ENCODE measurements around the gene CD44.

The CD44 gene

GRCh38 chr11:35270342-35270741 is 131.4 kb downstream of the CD44 start:
- DNase-seq, result no peak

- DNase-seq, result no peak
Observed at GRCh38 chr11:35271031-35271430, 132.1 kb downstream of the CD44 start.

- no peak for DNase-seq
Observed at GRCh38 chr11:35272391-35272902, 133.5 kb downstream of the CD44 start.

DNA sequence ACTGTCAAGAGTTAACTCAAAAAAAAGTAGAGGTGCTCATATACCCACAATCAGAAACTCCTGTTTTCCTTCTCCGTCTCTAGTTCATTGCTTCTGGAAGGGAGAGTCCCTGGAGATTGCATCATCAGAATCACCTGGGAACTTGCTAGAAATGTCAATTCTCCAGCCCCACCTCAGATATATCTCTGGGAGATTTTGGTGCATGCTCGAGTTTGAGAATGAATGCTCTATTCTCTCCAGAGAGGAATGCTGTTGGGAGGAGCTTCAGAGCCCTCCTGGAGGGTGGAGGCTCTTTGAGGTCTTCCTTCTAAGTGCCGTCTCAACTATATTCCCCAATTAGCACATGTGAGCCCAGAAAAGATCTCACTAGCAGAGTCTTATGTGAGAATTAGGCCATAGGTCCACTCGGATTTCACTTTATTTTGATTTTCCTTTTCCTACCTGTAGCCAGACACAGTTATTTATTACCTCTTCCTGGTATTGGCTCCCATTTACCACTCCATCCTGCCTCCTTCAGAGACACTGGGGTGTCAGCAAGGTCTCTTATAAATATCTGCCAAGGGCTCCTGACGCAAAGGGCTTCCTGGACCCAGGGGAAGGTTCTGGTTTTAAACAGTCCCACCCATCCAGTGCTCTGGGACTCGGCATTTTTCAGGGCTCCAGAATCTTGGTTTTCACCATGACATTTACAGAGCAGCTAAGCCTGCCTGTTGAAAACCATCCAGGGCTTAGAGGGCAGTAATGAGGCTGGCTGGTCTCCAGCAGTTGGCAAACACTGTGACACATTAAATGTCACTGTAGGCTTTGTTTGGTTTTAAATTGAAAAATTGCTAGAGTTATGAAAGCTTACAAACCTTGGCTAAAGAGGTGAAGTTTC is 136.2 kb downstream of the CD44 start:
- DNase-seq, result peak; percentile 89

GRCh38 chr11:35275786-35276170 is 136.8 kb downstream of the CD44 start:
- no peak for DNase-seq

- peak; percentile 40 for DNase-seq
Observed at GRCh38 chr11:35276396-35277145, 137.6 kb downstream of the CD44 start.

- DNase-seq, result peak; percentile 56
Observed at GRCh38 chr11:35277827-35278226, 138.9 kb downstream of the CD44 start.

DNA sequence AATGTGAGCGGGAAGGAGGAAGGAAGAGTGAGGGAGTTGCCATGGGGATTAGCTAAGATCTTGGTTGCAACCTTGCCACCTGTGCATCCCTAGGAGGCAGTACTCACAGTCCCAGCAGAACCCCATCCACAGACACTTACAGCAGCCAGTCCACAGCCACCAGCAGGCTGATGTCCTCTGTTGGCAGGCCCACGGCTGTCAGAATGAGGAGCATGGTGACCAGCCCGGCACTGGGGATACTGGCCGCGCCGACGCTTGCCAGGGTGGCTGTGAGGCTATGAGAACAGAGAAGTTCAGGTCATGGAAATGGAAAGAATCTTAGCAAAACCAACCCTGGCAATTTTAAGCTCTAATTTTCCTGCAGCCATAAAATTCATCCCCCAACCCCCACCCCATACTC is 141.8 kb downstream of the CD44 start:
- no peak for DNase-seq

GRCh38 chr11:35281169-35281688 is 142.3 kb downstream of the CD44 start:
- no peak for DNase-seq

Data from NCI-H69 (cell line).